ENCODE measurements around the gene SLC14A1. TPM values are rescaled to one million over a fixed set of nuclear protein-coding genes. Genes with fewer than 3 reads are reported as not detected.

The SLC14A1 gene
- total and polyA plus RNA-seq, 10 donors: 3.4 to 26.0 (median 9.2) TPM

- intact Hi-C loops (cut with DNase I; ENCODE audit: low total_unique reads): loop anchor here (10.0 kb wide), 1 partner anchor 118 kb away; no protein-coding TSS in a partner anchor
- no peaks in the 10 kb centered on the region for H3K27me3 ChIP-seq (replicated peaks in 1 of 7)
- TF ChIP-seq CTCF (IDR thresholded peaks at IDR 0.05 in 8 of 11, conservative IDR thresholded peaks at IDR 0.05 in 3 of 11) (no peak), POLR2A (IDR thresholded peaks at IDR 0.05) (no peak), POLR2AphosphoS5 (IDR thresholded peaks at IDR 0.05) (no peak)
- no peaks in the 10 kb centered on the region for H3K9me3 ChIP-seq
- no peak overlapping the region for H3K4me3 ChIP-seq
- H3K4me1 ChIP-seq: peaks cover 0 to 4% (median 0%) of the 10 kb centered on the region in 6 donors
- WGBS, 5 donors: 77 to 89% (median 80%) methylated on average over 3 of the region's 3 CpGs
- H3K36me3 ChIP-seq: no peaks in the 10 kb centered on the region
- no peak for DNase-seq
- H3K27ac ChIP-seq: no peak overlapping the region
Measured at GRCh38 chr18:45726603-45727002, 2.6 kb downstream of the SLC14A1 start.

GRCh38 chr18:45727068-45727467 lies 3.1 kb downstream of the SLC14A1 start:
- no peak overlapping the region for H3K4me3 ChIP-seq
- peaks cover 0 to 4% (median 0%) of the 10 kb centered on the region in 6 donors for H3K4me1 ChIP-seq
- no peak overlapping the region for H3K27ac ChIP-seq
- DNase-seq: no peak
- TF ChIP-seq CTCF (IDR thresholded peaks at IDR 0.05 in 8 of 11, conservative IDR thresholded peaks at IDR 0.05 in 3 of 11) (no peak), POLR2AphosphoS5 (IDR thresholded peaks at IDR 0.05) (no peak)
- H3K27me3 ChIP-seq (replicated peaks in 1 of 7): no peaks in the 10 kb centered on the region
- H3K9me3 ChIP-seq: no peaks in the 10 kb centered on the region
- 90 to 96% (median 93%) methylated on average over 18 of the region's 18 CpGs for WGBS, 5 donors
- H3K36me3 ChIP-seq: no peaks in the 10 kb centered on the region
- intact Hi-C loops (cut with DNase I; ENCODE audit: low total_unique reads): loop anchor here (10.0 kb wide), 1 partner anchor 118 kb away; no protein-coding TSS in a partner anchor

DNA sequence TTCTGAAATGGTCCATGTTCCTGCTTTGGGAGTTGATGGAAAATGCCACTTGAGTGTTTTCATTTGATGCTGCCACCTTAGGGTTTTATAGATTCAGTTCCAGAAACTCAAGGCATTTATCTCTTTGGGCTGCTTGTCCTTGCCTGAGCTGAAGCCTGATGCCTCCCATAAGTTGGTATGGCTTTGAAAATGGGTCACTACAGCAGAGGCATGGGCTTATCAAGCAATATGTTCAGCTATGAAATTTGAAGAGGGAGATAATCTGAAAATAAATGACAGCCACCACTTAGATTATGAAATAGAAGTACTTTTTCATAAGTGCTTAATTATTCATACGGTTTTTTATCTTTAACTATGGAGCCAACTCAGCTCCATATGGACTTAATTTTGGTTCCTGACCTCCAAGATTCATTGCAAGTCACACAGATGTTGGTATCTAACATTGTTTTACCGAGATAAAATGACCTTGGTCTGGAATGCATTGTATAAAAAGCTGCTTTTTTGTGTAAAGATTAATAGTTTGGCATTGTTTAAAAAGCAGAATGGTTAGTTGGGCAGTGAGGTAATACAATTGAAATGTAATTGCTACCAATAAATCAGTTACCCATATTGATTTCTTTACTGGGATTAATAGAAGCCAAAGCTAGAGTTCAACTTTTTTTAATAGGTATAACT lies 4.5 kb downstream of the SLC14A1 start:
- no peaks in the 10 kb centered on the region for H3K27me3 ChIP-seq (replicated peaks in 1 of 7)
- TF ChIP-seq POLR2A (IDR thresholded peaks at IDR 0.05) (no peak), POLR2AphosphoS5 (IDR thresholded peaks at IDR 0.05) (no peak), CTCF (IDR thresholded peaks at IDR 0.05 in 8 of 11, conservative IDR thresholded peaks at IDR 0.05 in 3 of 11) (no peak)
- intact Hi-C loops (cut with DNase I; ENCODE audit: low total_unique reads): loop anchor here (10.0 kb wide), 1 partner anchor 116 kb away; no protein-coding TSS in a partner anchor
- H3K36me3 ChIP-seq: no peaks in the 10 kb centered on the region
- no peaks in the 10 kb centered on the region for H3K4me1 ChIP-seq
- no peaks in the 10 kb centered on the region for H3K9me3 ChIP-seq
- WGBS, 5 donors: 48 to 79% (median 66%) methylated on average over 2 of the region's 2 CpGs
- H3K4me3 ChIP-seq: no peak overlapping the region
- H3K27ac ChIP-seq: no peak overlapping the region
- DNase-seq: no peak

- no peak for TF ChIP-seq POLR2A (IDR thresholded peaks at IDR 0.05)
- WGBS, 5 donors: 65 to 77% (median 71%) methylated on average over 6 of the region's 6 CpGs
- Histone ChIP-seq H3K27ac (no peak overlapping the region), H3K27me3 (replicated peaks in 1 of 7) (no peaks in the 10 kb centered on the region), H3K4me3 (no peak overlapping the region), H3K36me3 (no peaks in the 10 kb centered on the region), H3K9me3 (no peaks in the 10 kb centered on the region), H3K4me1 (no peaks in the 10 kb centered on the region)
- DNase-seq: no peak
- intact Hi-C loops (cut with DNase I; ENCODE audit: low total_unique reads): no loop called here
Measured at GRCh38 chr18:45730832-45731575, 7.0 kb downstream of the SLC14A1 start.
